Stimulated activated CD4-positive, alpha-beta T cell treated with anti-CD3 and anti-CD28 coated beads, Interleukin-12 subunit alpha, Interleukin-12 subunit beta, amount 100 ng/mL, for 4 hours (primary cell): ENCODE data around the gene RASA2.

Experiments used
- DNase-seq: peaks from one replicate; pipeline ENCODE4 v3.0.0-alpha.2; 2020

Gene RASA2

GRCh38 chr3:141540531-141540930 lies 53.7 kb downstream of the RASA2 start:
- DNase-seq, result no peak

DNA sequence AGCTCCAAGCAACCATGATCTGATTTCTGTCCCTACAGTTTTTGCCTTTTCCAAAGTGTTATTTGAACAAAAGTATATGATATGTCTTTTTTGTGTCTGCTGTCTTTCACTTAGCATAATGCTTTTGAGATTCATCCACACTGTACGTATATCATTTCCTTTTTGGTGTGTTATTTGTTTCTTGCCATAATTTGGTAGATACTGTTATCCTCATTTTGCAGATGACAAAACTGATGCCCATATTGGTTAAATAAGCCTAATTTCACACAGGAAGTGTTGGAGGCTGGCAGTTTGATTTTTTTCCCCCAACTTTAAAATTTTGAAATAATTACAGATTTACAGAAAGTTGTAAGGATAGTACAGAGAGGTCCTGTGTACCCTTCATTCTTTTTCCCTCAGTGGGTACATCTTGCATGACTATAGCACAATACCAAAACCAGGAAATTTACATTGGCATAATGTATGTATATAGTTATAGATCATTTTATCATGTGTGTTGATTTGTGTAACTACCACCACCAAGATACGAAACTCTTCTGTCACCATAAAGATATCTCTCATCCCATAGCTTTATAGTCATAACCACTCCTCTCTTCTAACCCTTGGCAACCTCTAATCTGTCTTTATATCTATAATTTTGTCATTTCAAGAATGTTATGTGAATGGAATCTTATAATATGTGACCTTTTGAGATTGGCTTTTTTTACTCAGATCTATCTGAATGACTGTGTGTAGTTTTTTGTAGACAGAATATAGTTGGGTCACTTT lies 55.6 kb downstream of the RASA2 start:
- DNase-seq, result no peak

DNA sequence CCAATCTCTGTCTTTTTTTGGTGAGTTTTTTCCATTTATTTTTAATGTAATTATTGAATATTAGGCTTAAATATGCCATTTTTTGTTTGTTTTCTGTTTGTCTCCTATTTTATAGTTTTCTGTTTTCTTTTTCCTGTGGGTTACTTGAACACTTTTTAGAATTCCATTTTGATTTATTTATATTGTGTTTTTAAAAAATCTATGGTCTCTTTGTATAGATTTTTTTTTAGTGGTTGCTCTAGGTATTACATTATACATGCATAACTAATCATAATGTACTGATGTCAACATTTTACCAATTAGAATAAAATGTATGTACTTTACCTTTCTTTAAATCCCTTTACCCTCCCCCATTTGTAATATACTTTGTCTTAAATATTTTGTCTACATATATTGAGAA lies 56.2 kb downstream of the RASA2 start:
- no peak for DNase-seq

DNA sequence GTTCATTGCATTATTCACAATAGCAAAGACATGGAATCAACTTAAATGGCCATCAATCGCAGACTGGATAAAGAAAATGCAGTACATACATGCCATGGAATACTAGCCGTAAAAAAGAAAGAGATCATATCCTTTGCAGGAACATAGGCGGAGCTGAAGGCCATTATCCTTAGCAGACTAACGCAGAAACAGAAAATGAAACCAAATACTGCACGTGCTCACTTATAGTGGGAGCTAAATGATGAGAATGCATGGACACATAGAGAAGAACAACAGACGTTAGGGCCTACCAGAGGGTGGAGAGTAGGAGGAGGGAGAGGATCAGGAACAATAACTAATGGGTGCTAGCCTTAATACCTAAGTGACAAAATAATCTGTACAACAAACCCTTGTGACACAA lies 57.9 kb downstream of the RASA2 start:
- no peak for DNase-seq

DNA sequence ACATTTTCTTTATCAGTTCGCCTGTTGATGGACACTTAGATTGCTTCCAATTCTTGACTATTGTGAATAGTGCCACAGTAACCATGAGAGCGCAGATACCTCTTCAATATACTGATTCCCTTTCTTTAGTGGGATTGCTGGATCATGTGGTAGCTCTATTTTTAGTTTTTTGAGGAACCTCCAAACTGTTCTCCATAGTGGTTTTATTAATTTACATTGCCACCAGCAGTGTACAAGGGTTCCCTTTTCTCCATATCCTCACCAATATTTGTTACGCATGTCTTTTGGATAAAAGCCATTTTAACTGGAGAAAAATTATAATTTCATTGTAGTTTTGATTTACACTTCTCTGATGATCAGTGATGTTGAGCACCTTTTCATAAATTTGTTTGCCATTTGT lies 59.3 kb downstream of the RASA2 start:
- no peak for DNase-seq

GRCh38 chr3:141546586-141546985 lies 59.8 kb downstream of the RASA2 start:
- DNase-seq, result no peak

DNA sequence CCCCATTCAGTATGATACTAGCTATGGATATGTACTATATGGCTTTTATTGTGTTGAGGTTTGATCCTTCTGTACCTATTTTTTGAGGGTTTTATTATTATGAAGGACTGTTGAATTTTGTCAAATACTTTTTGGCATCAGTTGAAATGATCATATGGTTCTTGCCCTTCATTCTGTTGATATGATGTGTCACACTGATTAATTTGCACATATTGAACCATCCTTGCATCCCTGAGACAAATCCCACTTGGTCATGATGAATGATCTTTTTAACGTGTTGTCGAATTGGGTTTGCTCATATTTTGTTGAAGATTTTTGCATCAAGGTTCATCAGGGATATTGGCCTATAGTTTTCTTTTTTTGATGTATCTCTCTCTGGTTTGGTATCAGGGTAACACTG lies 61.0 kb downstream of the RASA2 start:
- no peak for DNase-seq

DNA sequence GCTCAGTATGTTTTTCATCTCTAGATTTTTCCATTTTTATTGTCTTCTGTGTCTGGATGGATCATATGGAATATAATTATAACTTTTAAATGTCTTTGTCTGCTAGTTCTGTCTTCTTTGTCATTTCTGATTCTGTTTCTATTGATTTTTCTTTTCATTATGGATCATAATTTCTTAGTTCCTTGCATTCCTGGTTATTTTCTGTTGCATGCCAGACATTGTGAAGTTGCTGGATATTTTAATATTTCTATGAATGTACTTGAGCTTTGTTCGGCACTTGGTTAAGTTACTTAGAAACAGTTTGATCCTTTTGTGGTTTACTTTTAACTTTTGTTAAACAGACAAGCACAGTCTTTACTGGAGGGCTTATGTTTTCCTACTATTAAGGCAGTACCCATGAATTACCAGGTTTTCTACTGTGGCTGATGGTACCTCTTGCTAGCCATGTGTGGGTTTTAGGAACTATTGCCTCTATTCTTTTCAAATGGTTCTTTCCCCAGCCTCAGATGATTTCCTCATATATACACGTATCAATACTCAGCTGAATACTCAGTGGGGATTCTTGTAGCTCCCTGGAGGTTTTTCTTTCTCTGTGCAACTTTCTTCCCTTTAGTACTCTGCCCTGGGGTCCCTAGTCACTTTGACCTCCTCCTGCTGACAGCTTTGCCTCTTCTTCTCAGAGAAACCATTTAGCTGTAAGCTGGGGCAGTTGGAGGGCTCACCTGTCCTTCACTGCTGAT lies 64.3 kb downstream of the RASA2 start:
- DNase-seq, result no peak

DNA sequence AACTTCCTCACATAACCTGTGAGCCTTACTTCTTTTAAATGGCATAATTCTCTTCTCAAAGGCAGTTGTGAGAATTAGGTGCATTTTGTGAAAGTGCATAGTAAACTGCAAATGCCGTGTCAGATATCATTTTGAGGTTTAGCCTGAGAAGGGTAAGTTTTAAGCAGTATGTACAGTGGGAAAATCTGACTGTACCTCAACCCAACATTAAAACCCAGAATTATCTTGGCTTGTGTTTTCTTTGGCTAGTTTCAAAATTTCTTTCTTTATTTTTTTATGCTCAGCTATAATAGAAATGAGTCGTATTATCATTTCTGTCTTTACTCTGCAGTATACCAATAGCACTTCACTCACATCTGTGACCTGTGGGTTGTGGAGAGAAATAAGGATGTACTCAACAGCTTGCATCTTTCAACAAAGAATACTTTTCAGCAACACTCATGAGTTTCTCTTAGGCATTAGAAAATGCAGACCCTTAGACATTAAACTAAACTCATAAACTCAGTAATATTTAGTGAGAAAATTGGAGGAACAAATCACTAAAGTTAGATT lies 65.7 kb downstream of the RASA2 start:
- DNase-seq, result no peak

DNA sequence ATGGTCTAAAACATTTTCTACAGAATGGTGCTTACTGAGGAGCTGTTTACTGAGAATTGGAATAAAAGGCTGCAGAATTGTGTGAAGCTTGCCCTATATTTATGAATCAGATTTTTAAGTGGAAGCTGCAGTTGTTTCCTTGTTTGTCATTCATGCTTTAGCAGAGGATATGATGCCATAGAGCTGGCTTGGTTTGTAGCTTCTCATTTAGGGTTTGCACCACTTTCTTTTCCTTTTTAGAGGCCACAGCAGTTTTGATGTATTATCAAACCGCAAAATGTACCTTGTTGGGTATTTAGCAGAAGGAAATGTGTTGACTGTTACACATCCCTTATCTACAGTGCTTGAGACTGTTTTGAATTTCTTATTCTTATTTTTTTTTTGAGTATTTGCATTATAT lies 66.2 kb downstream of the RASA2 start:
- no peak for DNase-seq

- no peak for DNase-seq
Measured at GRCh38 chr3:141556034-141556433, 69.2 kb downstream of the RASA2 start.

DNA sequence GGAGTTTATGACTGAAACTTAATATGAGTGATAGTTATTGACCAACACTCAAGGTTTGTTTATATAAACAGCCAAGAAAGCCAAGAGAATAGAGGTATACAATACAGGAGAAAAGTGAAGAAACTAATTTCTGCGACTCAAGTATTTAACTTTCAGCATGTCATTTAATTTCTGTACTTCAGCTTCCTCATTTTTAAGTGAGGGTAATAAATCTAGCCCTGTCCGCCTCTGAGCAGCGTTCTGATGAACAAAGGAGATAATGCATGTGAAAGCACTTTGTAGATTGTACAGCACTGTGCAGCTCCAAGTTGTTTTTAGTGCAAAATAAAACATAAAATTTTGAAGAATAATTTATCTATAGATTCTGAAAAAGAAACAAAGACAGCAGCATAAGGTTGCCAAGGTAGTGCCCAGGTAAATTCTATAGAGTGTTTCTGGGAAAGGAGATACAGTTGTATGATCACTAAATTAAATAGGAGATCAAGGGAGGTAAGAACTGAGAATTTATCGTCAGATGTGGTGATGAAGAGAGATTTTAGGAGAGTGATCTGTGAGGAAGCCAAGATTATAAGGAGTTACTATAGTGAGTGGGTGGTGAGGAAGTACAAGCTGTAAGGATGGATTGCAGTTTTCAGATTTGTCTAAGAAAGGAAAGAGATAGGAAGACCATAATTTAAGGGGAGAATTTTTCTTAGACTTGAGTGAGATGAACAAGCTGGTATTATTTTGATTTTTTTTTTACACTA lies 71.3 kb downstream of the RASA2 start:
- no peak for DNase-seq

- no peak for DNase-seq
Measured at GRCh38 chr3:141561426-141562034, 74.7 kb downstream of the RASA2 start.

DNA sequence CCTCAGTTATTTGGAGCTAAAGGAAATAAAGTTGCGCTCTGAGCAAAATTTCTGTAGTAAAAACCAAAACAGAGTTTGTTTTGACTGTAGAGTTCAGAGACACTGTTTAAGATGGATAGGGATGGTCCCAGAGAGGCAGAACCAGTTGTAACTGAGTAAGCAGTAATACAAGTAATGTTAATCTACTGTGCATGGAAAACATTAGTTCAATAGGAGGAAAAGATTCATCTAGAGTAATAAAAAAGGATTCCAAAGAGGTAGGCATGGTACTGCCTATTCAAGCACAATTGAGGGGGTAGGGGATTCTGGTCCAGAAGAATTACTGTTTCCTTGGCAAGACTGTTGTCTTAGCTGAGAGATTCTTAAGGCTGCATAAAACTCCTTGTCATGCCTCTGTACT lies 77.4 kb downstream of the RASA2 start:
- no peak for DNase-seq

DNA sequence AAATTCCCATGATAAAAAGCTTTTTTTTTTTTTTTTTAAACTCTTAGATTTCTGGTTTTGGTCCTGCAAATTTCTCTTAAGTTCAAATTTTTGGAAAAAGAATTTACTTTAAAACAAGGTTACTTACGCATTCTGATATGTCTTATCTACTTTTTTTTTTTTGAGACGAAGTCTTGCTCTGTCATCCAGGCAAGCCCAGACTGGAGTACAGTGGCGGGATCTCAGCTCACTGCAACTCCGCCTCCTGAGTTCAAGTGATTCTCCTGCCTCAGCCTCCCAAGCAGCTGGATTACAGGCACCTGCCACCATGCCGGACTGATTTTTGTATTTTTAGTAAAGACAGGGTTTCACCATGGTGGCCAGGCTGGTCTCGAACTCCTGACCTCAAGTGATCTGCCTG lies 83.2 kb downstream of the RASA2 start:
- DNase-seq, result no peak

- no peak for DNase-seq
Measured at GRCh38 chr3:141575879-141576743, 89.3 kb downstream of the RASA2 start.

- no peak for DNase-seq
Measured at GRCh38 chr3:141576744-141577052, 89.9 kb downstream of the RASA2 start.

DNA sequence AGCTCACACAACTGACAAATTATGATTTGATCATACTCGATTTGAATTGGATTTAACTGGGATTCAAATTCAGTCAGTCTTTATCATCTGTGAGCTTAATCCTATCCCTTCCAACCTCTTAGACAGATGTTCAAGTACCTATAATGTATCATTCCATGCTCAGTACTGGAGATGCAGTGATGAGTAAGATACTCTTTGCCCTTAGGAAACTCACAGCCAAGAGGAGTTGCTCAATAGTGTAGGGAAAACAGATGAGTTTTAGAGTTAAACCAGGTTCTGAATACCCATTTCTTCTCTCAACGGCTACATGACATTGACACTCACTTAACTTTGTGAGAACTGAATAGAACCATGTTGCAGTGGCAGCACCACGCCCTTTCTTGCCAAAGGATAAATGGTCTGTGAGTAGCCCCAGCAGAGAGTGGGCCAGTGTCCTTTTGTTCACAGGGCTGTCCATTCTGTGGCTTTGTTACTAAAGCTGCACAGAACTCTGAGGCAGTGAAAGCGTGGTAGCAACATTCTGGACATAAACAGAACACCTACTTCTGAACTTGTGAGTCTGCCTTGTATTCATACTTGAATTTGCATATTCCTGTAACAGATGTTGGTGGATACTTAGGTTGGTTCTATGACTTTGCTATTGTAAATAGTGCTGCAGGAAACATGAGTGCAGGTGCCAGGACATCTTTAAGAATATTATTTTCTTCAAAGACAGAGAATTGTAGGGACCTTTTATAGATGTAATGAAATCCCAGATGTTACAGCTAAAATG lies 91.6 kb downstream of the RASA2 start:
- DNase-seq, result no peak

GRCh38 chr3:141594357-141594756 lies 107.5 kb downstream of the RASA2 start:
- DNase-seq, result no peak

GRCh38 chr3:141597931-141598330 lies 111.1 kb downstream of the RASA2 start:
- DNase-seq, result no peak

DNA sequence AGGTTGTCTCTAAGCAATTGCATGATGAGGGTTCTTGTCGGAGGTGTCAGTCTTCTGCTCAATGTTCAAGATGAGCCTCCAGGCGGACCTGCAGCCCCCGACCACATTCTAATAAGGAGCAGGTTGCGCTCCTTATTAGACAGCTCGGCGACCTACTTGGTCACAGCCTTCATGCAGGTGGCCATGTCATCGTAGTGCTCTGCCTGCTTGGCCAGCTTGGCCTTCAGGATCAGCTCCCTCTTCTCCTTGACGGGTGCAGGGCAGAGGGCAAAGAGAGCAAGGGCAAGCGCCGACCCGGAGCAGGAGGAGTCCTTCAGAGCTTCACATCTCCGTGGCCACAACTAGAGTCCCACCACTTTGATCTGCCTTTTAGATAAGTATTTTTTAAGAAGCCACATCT lies 113.5 kb downstream of the RASA2 start:
- DNase-seq, result no peak

GRCh38 chr3:141602706-141603105 lies 115.9 kb downstream of the RASA2 start:
- no peak for DNase-seq
